K562 (cell line): ENCODE results near the gene HAUS3. TPM values are rescaled to one million over a fixed set of nuclear protein-coding genes. Genes with fewer than 3 reads are reported as not detected.

Source experiments
- EGR1 ChIP-seq: fragments of 450-650 bp; conservative IDR thresholded peaks from 2 replicates; pipeline ENCODE4 v1.6.1; 2017; ENCODE audit warnings: mild to moderate bottlenecking
- GABPB1 ChIP-seq: sonication (generic); formaldehyde crosslinking; IDR thresholded peaks from 2 replicates; pipeline ENCODE4 v1.8.0; 2022; ENCODE audit warnings: mild to moderate bottlenecking, missing genetic modification reagents
- HMGN3 ChIP-seq: IDR thresholded peaks from 2 replicates; pipeline ENCODE4 v1.6.1; 2011; ENCODE audit warnings: borderline replicate concordance, low read depth, mild to moderate bottlenecking, mixed read lengths, low read length; ENCODE audit not compliant: insufficient read length; ENCODE audit errors: extremely low read depth
- MEIS2 ChIP-seq: fragments of 450-650 bp; IDR thresholded peaks from 2 replicates; pipeline ENCODE4 v1.6.1; 2014; ENCODE audit warnings: mild to moderate bottlenecking; ENCODE audit not compliant: partially characterized antibody
- NONO ChIP-seq, 2 experiments: fragments of 200-400 bp in 1 of 2; fragments of 450-650 bp in 1 of 2; formaldehyde crosslinking in 1 of 2; IDR thresholded peaks; 2 replicates each; pipeline ENCODE4 v1.6.1; 2017; ENCODE audit warnings: low read depth in 2 of 2, mild to moderate bottlenecking in 2 of 2, moderate library complexity in 2 of 2, low read length in 1 of 2
- RBM14 ChIP-seq: fragments of 200-400 bp; formaldehyde crosslinking; IDR thresholded peaks from 2 replicates; pipeline ENCODE4 v1.6.1; 2018; ENCODE audit warnings: low read depth, mild to moderate bottlenecking, low read length, moderate library complexity, borderline replicate concordance; ENCODE audit not compliant: insufficient read depth
- RBM22 ChIP-seq: fragments of 200-400 bp; formaldehyde crosslinking; IDR thresholded peaks from 2 replicates; pipeline ENCODE4 v1.6.1; 2018; ENCODE audit warnings: low read length, low read depth; ENCODE audit not compliant: poor library complexity, severe bottlenecking
- SMAD2 ChIP-seq: fragments of 150-350 bp; IDR thresholded peaks from 2 replicates; pipeline ENCODE4 v1.6.1; 2014; ENCODE audit warnings: low read depth, mild to moderate bottlenecking, low read length
- ZNF239 ChIP-seq: fragments of 250-450 bp; sonication (Bioruptor Pico); IDR thresholded peaks from 2 replicates; pipeline ENCODE4 v1.4.0; 2020; ENCODE audit warnings: mild to moderate bottlenecking
- ZNF263 ChIP-seq: sonication (generic); formaldehyde crosslinking; IDR thresholded peaks from 2 replicates; pipeline ENCODE4 v1.8.0; 2022; ENCODE audit warnings: mild to moderate bottlenecking, missing genetic modification reagents, borderline replicate concordance
- ZNF507 ChIP-seq: conservative IDR thresholded peaks from 2 replicates; pipeline ENCODE4 v1.6.1; 2017; ENCODE audit warnings: missing genetic modification characterization, missing compliant biosample characterization
- ZNF76 ChIP-seq: fragments of 250-450 bp; sonication (Bioruptor Pico); IDR thresholded peaks from 2 replicates; pipeline ENCODE4 v1.4.0; 2020; ENCODE audit warnings: mild to moderate bottlenecking, moderate library complexity, borderline replicate concordance
- polyA plus RNA-seq, 8 experiments: library from polyadenylated mRNA; depleted of rRNA in 4 of 8; stranded (reverse) in 5 of 8; unstranded in 3 of 8; fragments of >200 nt; fragmentation: Nextera tagmentation in 2 of 8; fragmentation: Illumina TruSeq in 1 of 8; extraction: Ambion mirVana in 2 of 8; extraction: Trizol in 1 of 8; gene quantifications; 2 replicates each; pipeline versions ENCODE4 v1.2.1 to v1.2.3, GENCODE V29; 2011 to 2014; ENCODE audit warnings: inconsistent platforms in 1 of 8, missing spikeins in 1 of 8
- total RNA-seq, 7 experiments: library from RNA; depleted of rRNA in 6 of 7; stranded (reverse); fragments of >200 nt in 6 of 7; fragmentation: Illumina TruSeq in 2 of 7; extraction: Trizol in 2 of 7; gene quantifications; 2 replicates each; pipeline versions ENCODE4 v1.2.1 to v1.2.3, GENCODE V29; 2011 to 2021; ENCODE audit warnings: low replicate concordance in 1 of 7
- TF ChIP-seq, protein P1 (sequence below): fragments of 450-650 bp; formaldehyde crosslinking; IDR thresholded peaks from 2 replicates; pipeline ENCODE4 v1.4.0; 2020; ENCODE audit warnings: mild to moderate bottlenecking
- TF ChIP-seq, protein P2 (sequence below): fragments of 250-450 bp; sonication (Bioruptor Pico); IDR thresholded peaks from 2 replicates; pipeline ENCODE4 v1.4.0; 2020
- TF ChIP-seq, protein P3 (sequence below): fragments of 250-450 bp; sonication (Bioruptor Pico); IDR thresholded peaks from 2 replicates; pipeline ENCODE4 v1.5.0; 2021
- TF ChIP-seq, protein P4 (sequence below): fragments of 450-650 bp; conservative IDR thresholded peaks from 2 replicates; pipeline ENCODE4 v1.6.1; 2016; ENCODE audit warnings: missing genetic modification characterization, low read depth, mild to moderate bottlenecking, control low read depth, missing compliant biosample characterization

HAUS3 gene
- total and polyA plus RNA-seq, 9 of the 15 experiments (the other 6 are each of a cell fraction or from before 2014, with no cell fraction given), result 8.9 to 25.7 (median 21.5) TPM

DNA sequence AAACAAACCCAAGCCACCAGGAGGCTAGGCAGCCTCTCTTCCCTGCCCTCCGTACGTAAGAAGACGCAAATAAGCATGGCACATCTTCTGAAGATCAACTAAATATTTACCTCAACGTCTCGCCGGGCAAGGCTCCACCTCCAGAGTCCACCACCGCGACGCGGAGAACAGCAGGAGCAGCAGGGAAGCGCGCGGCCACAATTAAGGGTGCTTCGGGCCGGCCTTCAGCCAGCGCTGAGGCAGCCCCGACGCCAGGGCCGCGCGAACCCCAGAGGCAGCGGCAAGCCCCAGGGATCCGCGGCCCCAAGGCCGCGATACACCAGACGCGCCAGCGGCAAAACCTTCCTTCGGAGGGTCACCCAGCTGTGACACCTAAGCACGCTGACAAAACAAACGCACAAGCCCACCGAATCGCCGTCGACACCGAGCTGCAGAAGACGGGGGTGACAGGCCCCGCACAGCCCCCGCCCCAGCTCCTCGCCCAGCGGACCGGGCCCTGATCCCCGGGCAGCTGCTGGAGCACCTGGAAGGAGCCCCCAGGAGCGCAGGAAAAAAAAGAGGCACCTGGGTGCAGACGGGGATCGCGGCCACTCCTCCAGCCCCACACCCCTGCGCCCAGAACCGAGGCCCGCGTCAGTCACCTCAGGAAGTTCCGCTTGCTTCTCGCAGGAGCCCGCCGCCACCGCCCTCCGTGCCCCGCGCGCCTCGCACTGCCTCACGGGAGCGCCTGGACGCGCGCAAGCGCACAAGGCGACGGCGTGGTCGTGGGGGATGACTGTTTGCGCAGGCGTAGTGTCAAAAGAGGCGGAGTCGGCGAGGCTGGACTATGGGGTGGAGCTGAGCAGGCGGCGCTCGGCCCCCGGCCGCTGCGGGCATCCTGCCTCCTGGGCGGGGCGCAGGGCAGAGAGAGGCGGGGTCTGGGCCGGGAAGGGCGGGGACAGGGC, at the start of gene HAUS3, which contains the start of gene POLN (continued):
- peak; percentile 51; the same call in 1 of the 2 replicates for TF ChIP-seq ZNF263
- no peak for TF ChIP-seq NONO (IDR thresholded peaks at IDR 0.05; ENCODE audit: low read depth in 2 of 2, low read length in 1 of 2)
- 0 out of 2 replicates have a peak, but pooled peaks have one; percentile 65 for TF ChIP-seq RBM14
- TF ChIP-seq, protein P1, sequence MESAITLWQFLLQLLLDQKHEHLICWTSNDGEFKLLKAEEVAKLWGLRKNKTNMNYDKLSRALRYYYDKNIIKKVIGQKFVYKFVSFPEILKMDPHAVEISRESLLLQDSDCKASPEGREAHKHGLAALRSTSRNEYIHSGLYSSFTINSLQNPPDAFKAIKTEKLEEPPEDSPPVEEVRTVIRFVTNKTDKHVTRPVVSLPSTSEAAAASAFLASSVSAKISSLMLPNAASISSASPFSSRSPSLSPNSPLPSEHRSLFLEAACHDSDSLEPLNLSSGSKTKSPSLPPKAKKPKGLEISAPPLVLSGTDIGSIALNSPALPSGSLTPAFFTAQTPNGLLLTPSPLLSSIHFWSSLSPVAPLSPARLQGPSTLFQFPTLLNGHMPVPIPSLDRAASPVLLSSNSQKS, result no peak
- TF ChIP-seq MEIS2, result peak; percentile 94
- TF ChIP-seq GABPB1 (CRISPR knock-in tag), result peak; percentile 57; the same call in 1 of the 2 replicates
- peak; percentile 87 for TF ChIP-seq HMGN3
- TF ChIP-seq ZNF507 (tag), result no peak
- TF ChIP-seq SMAD2, result no peak
- TF ChIP-seq RBM22, result no peak
- TF ChIP-seq, protein P2, sequence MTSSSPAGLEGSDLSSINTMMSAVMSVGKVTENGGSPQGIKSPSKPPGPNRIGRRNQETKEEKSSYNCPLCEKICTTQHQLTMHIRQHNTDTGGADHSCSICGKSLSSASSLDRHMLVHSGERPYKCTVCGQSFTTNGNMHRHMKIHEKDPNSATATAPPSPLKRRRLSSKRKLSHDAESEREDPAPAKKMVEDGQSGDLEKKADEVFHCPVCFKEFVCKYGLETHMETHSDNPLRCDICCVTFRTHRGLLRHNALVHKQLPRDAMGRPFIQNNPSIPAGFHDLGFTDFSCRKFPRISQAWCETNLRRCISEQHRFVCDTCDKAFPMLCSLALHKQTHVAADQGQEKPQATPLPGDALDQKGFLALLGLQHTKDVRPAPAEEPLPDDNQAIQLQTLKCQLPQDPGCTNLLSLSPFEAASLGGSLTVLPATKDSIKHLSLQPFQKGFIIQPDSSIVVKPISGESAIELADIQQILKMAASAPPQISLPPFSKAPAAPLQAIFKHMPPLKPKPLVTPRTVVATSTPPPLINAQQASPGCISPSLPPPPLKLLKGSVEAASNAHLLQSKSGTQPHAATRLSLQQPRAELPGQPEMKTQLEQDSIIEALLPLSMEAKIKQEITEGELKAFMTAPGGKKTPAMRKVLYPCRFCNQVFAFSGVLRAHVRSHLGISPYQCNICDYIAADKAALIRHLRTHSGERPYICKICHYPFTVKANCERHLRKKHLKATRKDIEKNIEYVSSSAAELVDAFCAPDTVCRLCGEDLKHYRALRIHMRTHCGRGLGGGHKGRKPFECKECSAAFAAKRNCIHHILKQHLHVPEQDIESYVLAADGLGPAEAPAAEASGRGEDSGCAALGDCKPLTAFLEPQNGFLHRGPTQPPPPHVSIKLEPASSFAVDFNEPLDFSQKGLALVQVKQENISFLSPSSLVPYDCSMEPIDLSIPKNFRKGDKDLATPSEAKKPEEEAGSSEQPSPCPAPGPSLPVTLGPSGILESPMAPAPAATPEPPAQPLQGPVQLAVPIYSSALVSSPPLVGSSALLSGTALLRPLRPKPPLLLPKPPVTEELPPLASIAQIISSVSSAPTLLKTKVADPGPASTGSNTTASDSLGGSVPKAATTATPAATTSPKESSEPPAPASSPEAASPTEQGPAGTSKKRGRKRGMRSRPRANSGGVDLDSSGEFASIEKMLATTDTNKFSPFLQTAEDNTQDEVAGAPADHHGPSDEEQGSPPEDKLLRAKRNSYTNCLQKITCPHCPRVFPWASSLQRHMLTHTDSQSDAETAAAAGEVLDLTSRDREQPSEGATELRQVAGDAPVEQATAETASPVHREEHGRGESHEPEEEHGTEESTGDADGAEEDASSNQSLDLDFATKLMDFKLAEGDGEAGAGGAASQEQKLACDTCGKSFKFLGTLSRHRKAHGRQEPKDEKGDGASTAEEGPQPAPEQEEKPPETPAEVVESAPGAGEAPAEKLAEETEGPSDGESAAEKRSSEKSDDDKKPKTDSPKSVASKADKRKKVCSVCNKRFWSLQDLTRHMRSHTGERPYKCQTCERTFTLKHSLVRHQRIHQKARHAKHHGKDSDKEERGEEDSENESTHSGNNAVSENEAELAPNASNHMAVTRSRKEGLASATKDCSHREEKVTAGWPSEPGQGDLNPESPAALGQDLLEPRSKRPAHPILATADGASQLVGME (CRISPR knock-in tag), result 0 out of 2 replicates have a peak, but pooled peaks have one; percentile 20
- TF ChIP-seq ZNF76 (CRISPR knock-in tag), result no peak
- TF ChIP-seq, protein P3, sequence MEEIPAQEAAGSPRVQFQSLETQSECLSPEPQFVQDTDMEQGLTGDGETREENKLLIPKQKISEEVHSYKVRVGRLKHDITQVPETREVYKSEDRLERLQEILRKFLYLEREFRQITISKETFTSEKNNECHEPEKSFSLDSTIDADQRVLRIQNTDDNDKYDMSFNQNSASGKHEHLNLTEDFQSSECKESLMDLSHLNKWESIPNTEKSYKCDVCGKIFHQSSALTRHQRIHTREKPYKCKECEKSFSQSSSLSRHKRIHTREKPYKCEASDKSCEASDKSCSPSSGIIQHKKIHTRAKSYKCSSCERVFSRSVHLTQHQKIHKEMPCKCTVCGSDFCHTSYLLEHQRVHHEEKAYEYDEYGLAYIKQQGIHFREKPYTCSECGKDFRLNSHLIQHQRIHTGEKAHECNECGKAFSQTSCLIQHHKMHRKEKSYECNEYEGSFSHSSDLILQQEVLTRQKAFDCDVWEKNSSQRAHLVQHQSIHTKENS (CRISPR knock-in tag), result no peak
- TF ChIP-seq EGR1, result peak; percentile 39; the same call in 1 of the 2 replicates
- TF ChIP-seq, protein P4, sequence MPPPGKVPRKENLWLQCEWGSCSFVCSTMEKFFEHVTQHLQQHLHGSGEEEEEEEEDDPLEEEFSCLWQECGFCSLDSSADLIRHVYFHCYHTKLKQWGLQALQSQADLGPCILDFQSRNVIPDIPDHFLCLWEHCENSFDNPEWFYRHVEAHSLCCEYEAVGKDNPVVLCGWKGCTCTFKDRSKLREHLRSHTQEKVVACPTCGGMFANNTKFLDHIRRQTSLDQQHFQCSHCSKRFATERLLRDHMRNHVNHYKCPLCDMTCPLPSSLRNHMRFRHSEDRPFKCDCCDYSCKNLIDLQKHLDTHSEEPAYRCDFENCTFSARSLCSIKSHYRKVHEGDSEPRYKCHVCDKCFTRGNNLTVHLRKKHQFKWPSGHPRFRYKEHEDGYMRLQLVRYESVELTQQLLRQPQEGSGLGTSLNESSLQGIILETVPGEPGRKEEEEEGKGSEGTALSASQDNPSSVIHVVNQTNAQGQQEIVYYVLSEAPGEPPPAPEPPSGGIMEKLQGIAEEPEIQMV (tag), result no peak
- no peak for TF ChIP-seq ZNF239
